GM19238 (cell line): Measurements from ENCODE around the gene UGT1A7.
"Not testable (repeated sequence)": the region's sequence is repeated elsewhere in the genome, so short reads cannot be mapped to it uniquely, and the experiment has no call there.

Experiments used
- DNase-seq: peaks from one replicate; pipeline ENCODE4 v3.0.0; 2011; ENCODE audit warnings: low spot score; ENCODE audit not compliant: insufficient read length

The UGT1A7 gene

DNA sequence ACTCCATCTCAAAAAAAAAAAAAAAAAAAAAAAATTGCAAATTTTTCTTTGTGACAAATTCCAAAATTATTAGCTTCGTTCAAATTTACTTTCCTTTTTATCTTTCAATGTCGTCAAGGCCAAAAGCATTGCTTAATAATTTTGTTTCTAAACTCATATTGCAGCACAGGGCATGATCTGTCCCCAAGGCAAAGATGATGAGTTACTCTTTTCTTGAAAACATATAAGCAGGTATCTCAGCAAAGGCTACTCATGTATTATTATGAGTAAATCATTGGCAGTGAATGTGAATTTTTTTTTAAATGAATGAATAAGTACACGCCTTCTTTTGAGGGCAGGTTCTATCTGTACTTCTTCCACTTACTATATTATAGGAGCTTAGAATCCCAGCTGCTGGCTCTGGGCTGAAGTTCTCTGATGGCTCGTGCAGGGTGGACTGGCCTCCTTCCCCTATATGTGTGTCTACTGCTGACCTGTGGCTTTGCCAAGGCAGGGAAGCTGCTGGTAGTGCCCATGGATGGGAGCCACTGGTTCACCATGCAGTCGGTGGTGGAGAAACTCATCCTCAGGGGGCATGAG is at the start of gene UGT1A7:
TSS of gene UGT1A7 (plus strand) at position 381 of the 579 bp plus-strand sequence. CDS start at position 418, 37 bp downstream.
- DNase-seq = no peak

DNA sequence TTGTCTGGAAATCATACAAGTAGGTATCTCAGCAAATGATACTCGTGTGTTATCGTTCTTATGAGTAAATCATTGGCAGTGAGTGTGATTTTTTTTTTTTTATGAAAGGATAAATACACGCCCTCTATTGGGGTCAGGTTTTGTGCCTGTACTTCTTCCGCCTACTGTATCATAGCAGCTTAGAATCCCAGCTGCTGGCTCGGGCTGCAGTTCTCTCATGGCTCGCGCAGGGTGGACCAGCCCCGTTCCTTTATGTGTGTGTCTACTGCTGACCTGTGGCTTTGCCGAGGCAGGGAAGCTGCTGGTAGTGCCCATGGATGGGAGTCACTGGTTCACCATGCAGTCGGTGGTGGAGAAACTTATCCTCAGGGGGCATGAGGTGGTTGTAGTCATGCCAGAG is 45.4 kb upstream of the UGT1A7 start, which contains the start of gene UGT1A10:
TSS of gene UGT1A10 (plus strand) at position 143 of the 400 bp plus-strand sequence. CDS start at position 218, 75 bp downstream.
- DNase-seq = not testable (repeated sequence)

DNA sequence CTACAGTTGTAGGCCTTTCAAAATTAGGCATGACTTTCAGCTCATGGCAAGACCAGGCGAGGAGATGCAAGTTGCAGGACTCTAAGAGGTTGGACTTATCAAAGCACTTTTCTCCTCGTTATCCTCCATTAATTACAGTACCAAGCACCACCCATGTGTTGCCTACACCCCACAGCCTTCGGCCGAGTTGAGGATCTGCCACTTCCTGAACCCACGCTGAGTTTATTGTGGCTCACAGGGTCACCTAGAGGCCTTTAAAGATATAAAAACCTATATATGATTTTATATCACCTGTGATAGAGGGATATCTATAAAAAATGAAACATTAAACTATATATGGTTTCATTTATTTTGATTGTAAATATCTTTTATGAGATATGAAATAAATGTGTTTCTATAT is 42.9 kb upstream of the UGT1A7 start:
- DNase-seq = no peak

DNA sequence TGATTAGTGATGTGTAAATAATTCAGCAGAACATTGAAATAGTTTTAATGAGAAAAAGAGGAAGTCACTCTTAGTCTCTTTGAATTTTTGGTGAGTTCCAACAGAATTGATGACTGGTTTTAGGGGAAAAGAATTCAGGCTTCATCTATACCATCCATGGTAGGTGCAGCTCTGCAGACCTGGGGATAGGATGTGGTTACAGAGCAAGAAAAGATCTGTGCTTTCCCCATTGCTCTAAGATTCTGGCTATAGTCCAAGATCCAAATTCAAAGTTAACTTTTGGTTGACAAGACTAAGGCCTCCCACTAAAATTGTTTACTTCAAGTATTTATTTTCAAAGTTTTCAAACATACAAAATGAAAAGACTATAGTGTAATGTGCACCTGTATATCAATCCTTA is 41.8 kb upstream of the UGT1A7 start:
- no peak for DNase-seq

DNA sequence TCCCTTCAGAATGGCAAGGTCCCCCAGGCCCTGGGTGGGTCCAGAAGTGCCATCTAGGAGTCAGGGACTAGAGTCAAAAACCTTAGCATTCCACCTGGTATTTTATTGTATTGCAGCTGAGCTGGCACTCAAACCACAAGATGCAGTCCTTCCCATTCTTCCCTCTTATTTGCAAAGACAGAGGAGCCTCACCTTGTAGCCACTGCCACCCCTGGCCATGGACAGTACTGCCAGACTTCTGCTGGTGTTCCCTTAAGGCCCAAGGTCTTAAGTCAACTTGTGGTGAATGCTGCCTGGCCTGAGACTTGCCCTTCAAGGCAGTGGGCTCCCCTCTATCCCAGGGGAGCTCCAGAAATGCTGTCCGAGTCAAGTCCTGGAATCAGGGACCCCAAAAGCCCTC is 38.6 kb upstream of the UGT1A7 start:
- no peak for DNase-seq

DNA sequence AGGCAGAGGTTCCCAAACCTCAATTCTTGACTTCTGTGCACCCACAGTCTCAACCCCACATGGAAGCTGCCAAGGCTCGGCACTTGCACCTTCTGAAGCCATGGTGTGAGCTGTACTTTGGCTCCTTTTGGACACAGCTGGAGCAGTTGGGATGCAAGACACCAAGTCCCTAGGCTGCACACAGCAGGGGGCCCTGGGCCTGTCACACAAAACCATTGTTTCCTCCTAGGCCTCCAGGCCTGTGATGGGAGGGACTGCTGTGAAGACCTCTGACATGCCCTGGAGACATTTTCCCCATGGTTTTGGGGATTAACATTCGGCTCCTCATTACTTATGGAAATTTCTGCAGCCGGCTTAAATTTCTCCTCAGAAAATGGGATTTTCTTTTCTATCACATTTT is 35.7 kb upstream of the UGT1A7 start:
- DNase-seq = not testable (repeated sequence)

DNA sequence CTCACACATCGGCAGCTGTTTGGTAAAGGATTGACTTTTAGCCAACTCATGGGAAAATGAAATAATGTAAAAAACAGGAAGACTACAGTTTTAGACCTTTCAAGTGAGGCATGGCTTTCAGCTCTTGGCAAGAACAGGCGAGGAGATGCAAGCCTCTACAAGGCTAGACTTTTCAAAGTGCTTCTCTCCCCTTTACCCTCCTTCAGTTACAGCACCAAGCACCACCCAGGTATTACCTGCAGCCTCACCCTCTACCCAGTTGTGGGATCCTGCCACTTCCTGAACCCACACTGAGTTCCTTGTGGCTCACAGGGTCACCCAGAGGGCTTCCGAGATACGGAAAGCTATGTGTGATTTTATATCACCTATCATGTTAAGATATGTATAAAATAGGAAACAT is 30.7 kb upstream of the UGT1A7 start:
- DNase-seq = no peak

DNA sequence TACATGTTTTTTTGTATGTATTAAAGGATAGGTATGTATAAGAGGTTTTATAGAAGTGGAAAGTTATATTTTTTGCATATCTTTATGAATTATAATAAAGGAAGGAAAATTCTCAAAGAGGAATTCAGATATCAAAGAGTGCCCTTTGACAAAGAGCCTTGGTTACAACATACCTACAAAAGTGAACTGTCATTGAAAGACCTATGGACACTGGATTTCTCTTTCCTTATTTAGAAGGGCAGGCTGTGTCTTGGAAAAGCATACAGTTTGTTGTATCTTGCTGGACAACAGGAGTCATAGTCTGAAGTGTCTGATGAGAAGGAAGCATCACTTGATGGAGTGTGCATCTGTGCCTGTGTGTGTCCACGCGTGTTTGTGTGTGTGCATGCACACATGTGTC is 30.3 kb upstream of the UGT1A7 start:
- DNase-seq = no peak

DNA sequence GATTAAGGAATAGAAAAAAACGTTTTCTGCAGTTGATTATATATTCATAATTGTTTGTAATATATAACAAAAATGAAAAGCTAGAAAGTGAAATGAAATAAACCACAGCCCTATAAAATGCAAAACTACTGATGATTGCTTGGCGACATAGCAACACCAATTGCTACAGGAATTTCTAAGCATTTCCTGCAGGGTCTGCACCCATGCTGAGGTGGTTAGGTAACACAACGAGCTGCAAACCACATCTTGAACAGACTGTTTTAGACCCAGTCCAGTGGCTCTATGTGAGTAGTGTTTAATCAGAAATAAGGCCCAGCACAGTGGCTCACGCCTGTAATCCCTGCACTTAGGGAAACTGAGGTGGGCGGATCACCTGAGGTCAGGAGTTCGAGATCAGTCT is 27.2 kb upstream of the UGT1A7 start:
- no peak for DNase-seq

DNA sequence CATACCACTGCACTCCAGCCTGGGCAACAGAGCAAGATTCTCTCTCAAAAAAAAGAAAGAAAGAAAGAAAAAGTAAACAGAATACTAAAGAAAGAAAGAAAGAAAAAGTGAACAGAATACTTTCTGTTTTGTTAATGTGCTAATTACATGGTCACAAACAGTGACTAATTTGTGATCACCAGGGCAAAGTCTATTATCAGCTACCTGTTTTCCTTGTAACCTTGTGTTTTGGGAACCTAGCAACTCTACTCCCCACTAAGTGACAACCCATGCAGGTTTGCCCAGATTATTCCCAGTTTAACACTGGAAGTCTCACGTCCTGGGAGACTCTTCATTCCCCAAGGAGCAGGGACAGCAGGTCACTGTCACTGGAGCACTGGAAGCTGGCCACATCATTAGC is 26.7 kb upstream of the UGT1A7 start:
- no peak for DNase-seq

DNA sequence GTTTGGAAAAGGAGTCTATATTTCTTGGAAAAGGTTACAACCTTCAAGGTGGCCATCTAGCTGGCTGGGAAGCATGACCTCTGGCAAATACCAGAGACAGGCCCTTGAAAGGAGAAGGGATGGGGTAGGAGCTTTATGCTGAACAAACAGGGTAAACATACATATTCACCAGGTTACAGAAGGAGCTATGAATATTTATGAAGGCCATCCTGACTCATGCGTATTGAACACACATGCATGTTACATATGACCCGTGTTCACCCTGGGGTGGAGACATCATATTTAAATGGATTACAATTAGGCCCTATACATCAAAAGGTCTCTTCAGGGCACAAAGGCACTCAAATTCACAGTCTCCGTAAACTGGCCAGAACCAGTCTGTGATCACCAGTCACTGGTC is 25.8 kb upstream of the UGT1A7 start:
- not testable (repeated sequence) for DNase-seq

DNA sequence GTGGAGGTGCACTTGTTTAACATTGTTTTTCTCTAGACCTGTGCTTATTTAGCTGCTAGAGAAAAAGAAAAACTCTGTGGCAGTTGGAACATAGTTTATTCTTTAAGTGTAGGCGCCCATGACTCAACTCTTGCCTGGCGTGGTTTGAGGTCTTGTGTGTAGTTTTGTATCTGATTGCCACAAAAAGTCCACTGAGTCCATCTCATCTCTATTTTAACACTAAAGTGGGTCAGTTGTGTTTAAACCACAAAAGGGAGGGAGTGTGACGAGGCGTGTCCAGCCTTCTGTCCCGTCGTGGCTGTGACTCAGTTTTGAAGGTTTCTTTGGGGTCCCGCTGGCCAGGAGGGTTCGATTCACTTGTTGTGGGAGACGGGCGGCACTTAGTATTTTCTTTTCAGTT is 25.3 kb upstream of the UGT1A7 start:
- DNase-seq = no peak

DNA sequence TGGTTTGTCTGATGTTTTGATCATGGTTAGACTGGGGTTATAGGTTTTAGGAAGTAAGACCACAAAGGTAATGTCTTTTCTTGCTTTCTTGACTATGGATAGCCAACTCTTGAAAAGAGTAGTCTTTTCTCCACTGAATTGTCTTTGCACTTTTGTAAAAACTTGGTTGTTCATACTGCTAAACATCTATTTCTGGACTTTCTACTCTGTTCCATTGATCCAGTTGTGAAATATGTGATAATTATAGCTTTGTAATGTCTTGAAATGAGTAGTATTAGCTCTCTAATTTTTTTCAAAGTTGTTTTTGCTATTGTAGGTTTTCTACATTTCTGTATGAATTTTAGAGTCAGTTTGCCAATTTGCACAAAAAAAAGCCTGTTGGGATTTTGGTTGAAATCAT is 23.1 kb upstream of the UGT1A7 start:
- no peak for DNase-seq

DNA sequence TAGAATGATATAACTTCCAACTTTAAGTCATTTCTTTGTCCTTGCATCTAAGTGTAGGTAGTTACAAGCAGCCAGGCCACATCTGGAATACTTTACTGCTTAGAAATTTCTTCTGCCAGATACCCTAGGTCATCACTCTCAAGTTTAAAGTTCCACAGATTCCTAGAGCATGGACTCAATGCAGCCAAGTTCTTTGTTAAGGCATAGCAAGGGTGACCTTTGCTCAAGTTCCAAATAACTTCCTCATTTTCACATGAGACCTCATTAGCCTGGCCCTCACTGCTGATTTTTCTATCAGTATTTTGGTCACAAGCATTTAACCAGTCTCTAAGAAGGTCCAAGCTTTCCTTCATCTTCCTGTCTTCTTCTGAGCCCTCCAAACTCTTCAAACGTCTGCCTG is 17.8 kb upstream of the UGT1A7 start:
- no peak for DNase-seq

DNA sequence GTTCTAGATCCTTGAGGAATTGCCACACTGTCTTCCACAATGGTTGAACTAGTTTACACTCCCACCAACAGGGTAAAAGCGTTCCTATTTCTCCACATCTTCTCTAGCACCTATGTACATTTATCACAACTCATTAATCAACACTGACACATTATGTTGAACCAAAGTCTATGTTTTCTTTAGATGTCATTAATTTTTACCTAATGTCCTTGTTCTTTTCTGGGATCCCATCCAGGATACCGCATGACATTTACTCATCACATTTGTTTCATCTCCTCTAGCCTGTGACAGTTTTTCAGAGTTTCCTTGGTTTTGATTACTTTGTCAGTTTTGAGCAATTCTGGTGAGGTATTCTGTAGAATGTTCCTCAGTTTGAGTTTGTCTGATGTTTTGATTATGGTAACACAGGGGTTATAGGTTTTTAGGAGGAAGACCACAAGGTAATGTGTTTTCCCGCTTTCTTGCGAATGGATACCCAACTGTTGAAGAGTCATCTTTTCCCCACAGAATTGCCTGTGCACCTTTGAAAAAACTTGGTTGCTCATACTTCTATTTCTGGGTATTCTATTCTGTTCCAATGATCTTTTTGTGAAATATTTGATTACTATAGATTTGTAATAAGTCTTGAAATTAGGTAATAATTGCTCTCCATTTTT is 13.0 kb upstream of the UGT1A7 start:
- no peak for DNase-seq

DNA sequence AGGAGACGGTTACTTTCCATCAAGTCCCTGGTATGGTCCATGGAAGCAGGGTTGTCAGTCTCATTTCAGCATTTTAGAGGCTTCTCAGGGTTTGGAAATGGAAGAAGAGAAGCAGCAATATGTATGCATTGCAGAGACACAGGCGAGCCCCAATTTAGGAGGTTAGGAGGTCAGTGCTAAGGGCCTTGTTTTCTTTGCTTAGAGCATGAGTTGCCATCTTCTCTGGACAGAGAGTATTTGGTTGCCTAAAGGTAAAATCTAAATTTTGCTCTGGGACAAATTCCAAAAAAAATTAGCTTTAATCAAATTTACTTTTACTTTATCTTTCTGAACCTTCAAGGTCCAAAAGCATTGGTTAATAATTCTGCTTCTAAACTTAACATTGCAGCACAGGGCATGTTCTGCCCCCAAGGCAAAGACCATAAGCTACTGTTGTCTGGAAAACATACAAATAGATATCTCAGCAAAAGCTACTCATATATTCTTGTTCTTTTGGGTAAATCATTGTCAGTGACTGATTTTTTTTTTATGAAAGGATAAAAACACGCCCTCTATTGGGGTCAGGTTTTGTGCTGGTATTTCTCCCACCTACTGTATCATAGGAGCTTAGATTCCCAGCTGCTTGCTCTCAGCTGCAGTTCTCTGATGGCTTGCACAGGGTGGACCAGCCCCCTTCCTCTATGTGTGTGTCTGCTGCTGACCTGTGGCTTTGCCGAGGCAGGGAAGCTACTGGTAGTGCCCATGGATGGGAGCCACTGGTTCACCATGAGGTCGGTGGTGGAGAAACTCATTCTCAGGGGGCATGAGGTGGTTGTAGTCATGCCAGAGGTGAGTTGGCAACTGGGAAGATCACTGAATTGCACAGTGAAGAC is 10.2 kb upstream of the UGT1A7 start, which contains the start of gene UGT1A9:
TSS of gene UGT1A9 (plus strand) at position 609 of the 872 bp plus-strand sequence. CDS start at position 646, 37 bp downstream.
- DNase-seq = no peak

DNA sequence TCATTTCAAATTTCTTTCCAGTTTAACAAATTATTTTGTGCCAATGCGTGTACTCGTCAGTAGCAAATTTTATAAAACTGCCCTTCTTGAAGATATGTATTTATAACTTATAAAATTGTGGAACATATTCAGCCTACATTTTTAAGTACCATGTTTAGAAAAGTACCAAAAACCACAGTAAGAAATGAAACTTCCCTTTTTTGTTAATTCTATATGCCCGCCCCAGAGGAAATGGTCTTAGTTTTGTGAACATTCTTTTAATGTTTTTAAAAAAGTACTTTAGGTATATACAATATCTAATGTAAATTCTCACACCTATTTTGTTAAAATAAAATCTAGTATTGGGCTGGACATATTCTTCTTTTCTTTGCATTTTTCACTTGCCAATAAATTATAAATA is 8.8 kb upstream of the UGT1A7 start:
- DNase-seq = no peak

DNA sequence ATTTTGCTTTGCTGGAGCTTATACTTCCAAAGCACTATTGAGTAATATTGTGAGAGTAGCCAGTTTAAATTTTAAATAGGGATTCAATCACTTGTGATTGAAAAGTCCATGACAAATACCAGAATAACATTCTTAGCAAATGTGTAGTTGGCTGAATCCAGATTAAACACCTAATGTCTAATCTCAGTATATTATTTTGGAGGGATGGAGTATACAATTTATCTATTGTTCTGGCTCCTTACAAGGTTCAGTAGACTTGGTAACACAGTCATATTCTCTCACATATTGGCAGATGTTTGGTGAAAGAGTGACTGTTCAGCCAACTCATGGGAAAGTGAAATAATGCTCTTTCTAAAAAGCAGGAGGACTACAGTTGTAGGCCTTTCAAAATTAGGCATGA is 7.8 kb upstream of the UGT1A7 start:
- DNase-seq = no peak

DNA sequence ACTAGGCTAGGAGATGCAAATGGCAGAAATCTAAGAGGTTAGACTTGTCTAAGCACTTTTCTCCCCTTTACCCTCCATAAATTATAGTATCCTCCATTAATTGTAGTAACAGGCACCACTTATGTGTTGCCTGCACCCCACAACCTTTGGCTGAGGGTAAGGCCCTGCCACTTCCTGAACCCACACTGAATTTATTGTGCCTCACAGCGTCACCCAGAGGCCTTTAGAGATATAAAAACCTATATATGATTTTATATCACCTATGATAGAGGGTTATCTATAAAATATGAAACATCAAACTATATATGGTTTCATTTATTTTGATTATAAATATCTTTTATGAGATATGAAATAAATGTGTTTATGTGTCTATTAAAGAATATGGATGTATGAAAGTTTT is 7.4 kb upstream of the UGT1A7 start:
- DNase-seq = no peak

DNA sequence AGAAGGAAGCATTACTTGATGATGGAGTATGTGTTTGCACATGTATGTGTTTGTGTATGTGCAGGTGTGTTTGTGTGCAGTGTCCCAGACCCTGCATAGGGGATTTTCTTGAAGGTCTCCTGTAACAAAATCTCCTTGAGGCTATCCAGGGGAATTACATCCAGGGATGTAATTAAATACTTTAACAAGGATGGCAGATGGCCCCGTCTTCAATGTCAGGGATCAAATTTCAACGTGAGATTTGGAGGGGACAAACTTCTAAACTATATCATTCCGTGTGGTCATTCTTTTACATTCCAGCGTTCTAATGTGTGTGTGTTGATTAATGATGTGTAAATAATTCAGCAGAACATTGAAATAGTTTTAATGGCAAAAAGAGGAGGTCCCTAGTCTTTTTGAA is 6.7 kb upstream of the UGT1A7 start:
- DNase-seq = no peak

DNA sequence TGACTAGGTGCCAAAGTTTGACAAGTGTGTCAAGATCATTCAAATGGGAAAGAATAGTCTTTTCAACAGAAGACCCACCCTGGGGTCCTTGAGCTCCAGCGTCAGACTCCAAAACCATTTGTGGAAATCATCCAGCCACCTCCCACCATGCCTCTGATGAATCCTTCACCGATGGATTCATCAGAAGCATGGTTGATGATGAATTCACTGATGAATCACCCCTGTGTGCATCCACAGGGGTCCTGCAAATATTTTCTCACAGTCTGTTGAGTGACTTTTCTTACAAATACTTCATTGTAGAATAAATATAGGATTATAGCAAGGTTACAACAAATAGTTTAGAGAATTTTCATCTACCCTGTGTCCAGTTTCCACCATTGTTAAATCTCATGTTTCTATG is 5.7 kb upstream of the UGT1A7 start:
- no peak for DNase-seq

DNA sequence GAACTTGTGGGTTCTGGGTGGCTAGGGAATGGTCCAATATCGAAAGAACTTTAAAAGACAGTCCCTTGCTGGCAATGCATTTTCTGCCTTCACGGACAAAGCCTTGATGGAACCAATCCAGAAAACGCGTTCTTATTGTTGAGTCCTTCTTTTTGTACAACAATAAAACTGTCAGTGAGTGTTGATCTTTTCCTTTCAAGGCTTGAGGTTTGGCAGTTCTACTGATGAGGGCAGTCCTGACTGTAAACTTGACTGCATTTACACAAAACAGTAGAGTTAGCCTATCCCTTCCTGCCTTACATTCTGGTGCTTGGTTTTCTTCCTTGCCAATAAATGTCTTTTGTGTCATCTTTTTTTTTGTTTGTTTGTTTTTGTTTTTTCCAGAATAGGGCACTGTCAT is 2.5 kb upstream of the UGT1A7 start:
- DNase-seq = no peak
